ENCODE measurements around the gene VWA3B.
"Not testable (repeated sequence)": the region's sequence is repeated elsewhere in the genome, so short reads cannot be mapped to it uniquely, and the experiment has no call there.

VWA3B gene

DNA sequence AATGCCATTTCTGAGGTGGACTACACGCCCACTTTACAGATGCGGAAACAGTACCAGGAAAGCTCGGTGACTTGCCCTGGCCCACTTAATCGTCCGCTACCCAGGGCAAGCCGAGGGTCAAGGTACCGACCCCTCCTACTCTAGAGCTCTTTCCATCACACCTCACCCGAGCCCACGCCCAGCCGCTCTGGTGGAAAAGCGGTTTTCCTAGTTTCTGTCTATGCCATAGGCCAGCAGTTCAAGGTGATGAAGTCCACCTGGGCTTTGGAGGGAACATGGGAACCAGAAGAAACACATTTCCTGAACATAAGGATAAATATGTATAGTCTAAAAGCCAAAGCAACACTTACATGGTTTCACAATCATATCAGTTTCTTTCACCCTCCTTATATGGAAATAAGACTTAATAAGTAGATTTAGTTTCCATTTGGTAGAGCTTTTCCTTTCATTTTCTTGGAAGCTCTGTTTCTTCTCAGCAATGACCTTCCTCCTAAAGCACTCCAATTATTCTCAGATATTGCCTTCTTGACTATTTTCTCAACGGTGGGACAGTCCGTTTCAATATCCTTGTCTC, 567 bp downstream of the VWA3B start:
- in situ Hi-C loops (cut with MboI; ENCODE audit: low sequenced_read_pairs): no loop called here

DNA sequence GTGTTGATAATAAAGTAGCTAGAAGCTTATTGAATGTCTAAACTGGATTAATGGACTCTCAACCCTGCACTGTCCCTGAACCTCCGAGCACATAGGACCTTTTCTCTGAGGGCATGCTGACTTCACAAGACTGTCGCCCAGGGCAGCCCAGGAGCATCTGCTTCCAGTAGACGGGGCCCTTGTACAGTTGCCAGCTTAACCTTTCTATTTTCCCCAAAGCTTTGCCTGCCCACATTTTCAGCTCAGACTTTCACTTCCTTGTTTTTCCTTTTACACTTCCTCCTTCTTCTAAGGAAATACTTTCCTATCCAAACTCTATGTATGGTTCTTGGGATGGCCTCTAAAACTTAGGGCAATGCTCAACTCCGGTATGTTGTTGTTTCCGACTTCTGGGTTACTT, 1.3 kb downstream of the VWA3B start:
- in situ Hi-C loops (cut with MboI; ENCODE audit: low sequenced_read_pairs): no loop called here

DNA sequence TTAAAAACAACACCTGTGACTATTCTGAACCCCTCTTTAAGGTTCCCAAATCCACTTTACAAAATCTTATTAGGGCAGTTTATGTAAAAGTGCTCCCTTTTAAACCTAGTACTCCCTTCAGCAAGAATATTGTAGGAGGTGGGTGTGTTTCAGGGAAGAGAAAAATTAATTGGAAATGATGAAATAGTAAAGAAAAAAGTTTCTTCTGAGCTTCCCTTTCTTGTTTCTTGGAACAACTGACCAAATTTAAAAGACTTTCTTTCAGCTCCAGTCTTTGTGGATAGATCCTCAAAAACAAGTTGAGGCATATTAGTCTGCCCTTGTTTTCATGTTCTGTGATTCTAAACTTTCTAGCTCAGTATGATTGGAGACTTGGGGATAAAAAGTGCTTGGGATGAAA, 3.0 kb downstream of the VWA3B start:
- in situ Hi-C loops (cut with MboI; ENCODE audit: low sequenced_read_pairs): loop anchor here (10.0 kb wide), 1 partner anchor 165 kb away; no protein-coding TSS in a partner anchor

DNA sequence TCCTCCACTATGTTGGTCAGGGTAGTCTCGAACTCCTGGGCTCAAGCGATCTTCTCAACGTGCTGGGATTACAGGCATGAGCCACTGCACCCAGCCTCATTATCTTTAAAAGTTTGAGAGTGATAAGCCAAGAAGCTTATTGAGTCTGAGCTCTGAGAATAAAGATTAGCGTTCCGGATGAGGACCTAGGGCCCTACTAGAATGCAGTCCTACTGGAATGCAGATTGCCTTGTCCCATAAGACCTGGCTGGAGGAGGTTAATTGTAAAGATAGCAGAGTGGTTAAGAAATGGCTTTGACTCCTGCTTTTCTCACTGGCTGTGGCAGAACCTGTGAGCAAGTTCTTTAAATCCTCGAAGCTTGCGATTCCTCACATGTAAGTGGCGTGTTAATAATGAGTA, 4.0 kb downstream of the VWA3B start:
- in situ Hi-C loops (cut with MboI; ENCODE audit: low sequenced_read_pairs): loop anchor here (10.0 kb wide), 1 partner anchor 164 kb away; no protein-coding TSS in a partner anchor

DNA sequence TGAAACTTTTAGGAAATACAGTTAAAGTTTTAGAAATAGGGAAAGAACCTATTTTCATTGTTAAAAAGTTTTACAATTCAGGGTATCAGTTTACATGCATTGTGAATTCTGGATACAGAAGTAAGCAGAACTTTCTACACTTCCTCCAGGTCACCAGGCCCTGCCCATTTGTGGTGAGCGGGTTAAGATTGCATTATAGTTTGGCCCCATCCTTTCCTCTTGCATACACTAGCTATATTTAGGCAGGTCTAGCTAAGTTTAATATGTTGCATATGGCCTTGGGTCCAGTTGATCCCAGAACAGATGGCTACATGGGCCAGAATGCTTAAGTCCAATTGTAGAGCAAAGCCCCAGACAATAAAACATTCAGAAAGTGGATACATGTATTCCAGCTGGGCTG, 4.8 kb downstream of the VWA3B start:
- in situ Hi-C loops (cut with MboI; ENCODE audit: low sequenced_read_pairs): loop anchor here (10.0 kb wide), 1 partner anchor 163 kb away; no protein-coding TSS in a partner anchor

DNA sequence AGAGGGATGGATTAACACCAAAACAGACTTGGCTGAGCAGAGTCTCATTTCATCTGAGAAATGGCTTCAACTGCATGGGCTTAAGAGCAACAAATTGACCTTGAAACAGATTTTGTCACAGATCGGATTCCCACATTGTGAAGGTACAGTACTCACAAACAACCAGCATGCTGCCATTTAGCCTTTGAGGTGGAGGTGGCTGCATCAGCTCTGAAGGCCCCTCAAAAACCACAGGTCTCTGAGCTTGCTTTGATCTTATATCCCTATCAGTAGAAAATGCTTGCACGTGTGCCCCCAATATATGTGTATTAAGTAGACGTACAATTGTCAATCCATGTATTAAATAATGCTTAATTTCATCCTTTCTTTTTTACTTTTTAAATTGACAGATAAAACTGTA, 6.2 kb downstream of the VWA3B start:
- in situ Hi-C loops (cut with MboI; ENCODE audit: low sequenced_read_pairs): loop anchor here (10.0 kb wide), 1 partner anchor 162 kb away; no protein-coding TSS in a partner anchor

DNA sequence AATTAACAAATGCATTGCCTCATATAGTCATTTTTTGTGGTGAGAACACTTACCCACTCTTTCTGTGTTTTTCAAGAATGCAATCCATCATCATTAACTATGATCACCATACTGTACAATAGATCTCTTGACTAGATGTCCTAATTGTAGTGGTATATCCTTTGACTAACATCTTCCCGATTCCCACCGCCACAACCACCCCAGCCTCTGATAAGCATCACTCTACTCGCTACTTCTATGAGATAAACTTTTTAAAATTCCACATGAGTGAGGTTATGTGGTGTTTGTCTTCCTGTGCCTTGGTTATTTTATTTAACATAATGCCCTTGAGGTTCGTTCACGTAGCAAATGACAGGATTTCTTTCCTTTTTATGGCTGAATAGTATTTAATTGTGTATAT, 6.6 kb downstream of the VWA3B start:
- in situ Hi-C loops (cut with MboI; ENCODE audit: low sequenced_read_pairs): loop anchor here (10.0 kb wide), 1 partner anchor 161 kb away; no protein-coding TSS in a partner anchor

DNA sequence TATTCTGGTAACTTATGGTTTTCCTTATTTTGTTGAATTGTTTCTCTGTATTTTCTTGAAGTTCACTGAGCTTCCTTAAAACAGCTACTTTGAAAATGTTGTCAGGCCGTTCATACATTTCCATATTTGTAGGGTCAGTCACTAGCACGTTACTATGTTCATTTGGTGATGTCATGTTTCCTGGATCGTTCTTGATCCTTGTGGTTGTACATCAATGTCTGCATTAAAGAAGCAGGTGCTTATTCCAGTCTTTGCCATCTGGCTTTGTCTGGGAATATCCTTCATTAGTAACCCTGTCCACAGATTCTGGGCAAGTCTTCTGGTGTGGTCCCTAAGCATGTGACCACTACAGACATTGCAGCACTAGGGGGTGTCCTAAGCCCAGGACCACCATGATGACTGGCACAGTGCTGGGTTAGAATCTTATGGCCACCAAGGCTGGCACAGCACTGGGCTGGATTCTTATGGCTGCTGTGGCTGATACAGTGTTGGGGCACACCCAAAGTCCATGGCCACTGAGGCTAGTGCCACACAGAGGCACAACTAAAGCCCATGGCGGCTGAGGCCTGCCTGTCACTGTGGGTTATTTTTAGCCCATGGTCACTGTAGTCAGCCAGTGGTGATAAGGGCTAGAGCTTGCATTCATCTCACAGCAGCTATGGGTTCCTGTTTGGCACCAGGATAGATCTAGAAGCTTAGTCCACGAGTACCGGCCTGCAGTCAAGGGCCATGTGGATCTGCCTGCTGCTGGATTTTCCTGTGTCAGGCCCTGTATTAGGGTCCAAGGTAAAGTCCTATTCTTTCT, 13.2 kb downstream of the VWA3B start:
- in situ Hi-C loops (cut with MboI; ENCODE audit: low sequenced_read_pairs): loop anchor here (10.0 kb wide), 1 partner anchor 155 kb away; no protein-coding TSS in a partner anchor

DNA sequence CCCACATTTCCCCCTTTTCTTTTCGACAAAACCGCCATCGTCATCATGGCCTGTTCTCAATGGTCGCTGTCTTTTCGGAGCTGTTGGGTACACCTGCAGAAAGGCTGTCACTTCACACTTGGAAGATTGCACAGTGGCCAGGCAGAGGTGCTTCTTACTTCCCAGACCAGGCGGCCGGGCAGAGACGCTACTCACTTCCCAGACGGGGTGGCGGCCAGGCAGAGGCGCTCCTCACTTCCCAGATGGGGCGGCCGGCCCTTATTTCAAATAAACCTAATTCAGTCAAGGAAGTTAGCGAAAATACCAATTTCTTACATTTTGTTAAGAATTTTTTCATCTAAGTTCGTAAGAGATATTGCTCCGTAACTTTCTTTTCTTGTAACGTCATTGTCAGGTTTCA, 15.3 kb downstream of the VWA3B start:
- in situ Hi-C loops (cut with MboI; ENCODE audit: low sequenced_read_pairs): not testable (repeated sequence)

DNA sequence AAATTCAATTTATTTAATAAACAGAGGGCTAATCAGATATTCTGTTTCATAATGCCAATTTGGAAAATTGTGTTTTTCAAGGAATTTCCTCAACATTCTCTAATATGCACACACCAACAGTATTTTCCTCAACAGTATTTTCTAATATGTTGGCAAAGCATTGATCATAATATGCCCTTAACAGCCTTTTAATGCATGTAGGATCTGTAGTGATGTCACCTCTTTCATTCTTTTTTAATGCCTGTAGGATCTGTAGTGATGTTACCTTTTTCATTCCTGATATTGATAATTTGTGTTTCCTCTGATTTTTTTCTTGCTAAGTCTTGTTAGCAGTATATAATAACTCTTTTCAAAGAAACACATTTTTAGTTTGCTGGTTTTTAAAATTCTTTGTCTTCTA, 15.9 kb downstream of the VWA3B start:
- in situ Hi-C loops (cut with MboI; ENCODE audit: low sequenced_read_pairs): no loop called here

DNA sequence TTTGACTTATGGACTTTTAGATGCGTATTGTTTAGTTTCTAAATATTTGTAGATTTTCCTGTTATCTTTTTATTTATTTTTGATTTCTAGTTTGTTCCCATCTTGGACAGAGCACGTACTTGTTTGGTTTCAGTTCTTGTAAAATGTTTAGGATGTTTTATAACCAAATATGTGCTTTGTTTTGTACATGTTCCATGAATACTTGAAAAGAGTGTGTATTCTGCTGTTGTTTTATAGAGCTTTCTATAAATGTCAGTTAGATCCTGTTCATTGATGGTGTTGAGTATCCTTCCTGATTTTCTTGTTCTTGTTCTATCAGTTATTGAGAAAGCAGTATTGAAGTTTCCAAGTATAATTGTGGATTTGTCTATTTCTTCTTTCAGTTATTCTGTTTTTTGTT, 21.1 kb downstream of the VWA3B start:
- in situ Hi-C loops (cut with MboI; ENCODE audit: low sequenced_read_pairs): no loop called here

DNA sequence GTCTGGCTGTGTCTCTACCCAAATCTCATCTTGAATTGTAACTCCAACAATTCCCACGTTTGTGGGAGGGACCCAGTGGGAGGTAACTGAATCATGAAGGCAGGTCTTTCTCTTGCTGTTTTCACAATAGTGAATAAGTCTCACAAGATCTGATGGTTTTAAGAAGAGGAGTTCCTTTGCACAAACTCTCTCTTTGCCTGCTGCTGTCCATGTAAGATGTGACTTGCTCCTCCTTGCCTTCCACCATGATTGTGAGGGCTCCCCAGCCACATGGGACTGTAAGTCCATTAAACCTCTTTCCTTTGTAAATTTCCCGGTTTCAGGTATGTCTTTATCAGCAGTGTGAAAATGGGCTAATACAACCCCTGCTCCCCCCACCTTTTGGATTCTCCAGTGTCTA, 23.8 kb downstream of the VWA3B start:
- in situ Hi-C loops (cut with MboI; ENCODE audit: low sequenced_read_pairs): no loop called here

DNA sequence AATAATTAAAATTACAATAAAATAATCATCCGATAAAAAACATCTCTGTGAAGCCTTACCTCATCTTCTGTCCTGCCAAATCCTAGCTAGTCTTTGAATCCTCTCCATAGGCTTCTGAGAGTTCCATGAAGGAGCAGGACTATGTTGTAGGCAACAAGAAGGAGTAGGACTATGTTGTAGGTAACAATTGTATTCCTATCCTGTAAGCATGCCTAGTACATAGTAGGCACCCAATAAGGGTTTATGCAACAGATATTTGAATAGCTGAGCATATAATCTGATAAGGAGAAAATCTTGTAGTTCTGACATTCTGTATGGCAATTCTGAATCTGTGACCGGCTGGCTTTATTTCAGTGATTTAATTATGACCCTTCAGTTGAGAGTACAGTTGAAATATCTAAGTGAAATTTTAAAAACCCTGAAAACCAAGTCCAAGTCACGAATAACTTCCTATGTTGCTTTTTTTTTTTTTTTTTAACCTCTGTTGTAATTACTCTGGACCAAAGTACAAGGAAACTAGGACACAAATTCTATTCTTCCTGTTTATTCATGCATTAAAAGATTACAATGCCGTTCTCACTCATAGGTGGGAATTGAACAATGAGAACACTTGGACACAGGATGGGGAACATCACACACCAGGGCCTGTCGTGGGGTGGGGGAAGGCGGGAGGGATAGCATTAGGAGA, 27.8 kb downstream of the VWA3B start:
- in situ Hi-C loops (cut with MboI; ENCODE audit: low sequenced_read_pairs): no loop called here

DNA sequence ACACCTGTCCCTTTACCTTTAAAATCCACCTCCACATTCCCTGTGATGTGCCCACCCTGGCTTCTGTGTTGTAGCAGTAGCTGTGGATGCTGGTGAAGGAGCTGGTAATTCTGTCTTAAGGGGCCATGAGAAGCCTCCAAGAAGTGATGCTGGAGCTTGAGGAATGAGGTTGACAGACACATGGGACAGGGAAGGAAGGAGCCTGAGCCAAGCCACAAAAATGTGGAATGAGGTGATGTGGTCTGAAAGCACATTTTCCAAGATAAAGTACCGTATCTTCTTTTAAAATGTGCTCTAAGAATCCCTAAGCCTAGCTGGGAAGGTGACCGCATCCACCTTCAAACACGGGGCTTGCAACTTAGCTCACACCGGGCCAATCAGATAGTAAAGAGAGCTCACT, 31.2 kb downstream of the VWA3B start:
- in situ Hi-C loops (cut with MboI; ENCODE audit: low sequenced_read_pairs): no loop called here

DNA sequence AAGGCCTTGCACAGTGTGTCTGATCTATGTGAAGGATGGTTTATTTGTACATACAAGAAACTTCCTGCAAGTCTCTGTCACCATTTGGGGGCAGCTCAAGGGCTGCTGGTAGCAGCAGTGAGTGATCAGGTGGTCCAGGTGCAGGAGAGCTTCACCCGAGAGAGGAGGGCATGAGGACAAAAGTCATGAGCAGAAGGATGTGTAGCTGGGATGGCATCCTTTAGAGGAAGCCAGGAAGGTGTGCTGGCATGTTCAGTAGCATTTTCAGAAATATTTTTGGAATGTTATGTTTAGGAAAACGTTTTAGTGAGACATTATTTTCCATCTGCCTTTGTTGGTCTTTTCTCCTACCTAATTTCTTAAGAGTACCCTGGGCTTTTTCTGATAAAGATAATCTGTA, 31.9 kb downstream of the VWA3B start:
- in situ Hi-C loops (cut with MboI; ENCODE audit: low sequenced_read_pairs): no loop called here

DNA sequence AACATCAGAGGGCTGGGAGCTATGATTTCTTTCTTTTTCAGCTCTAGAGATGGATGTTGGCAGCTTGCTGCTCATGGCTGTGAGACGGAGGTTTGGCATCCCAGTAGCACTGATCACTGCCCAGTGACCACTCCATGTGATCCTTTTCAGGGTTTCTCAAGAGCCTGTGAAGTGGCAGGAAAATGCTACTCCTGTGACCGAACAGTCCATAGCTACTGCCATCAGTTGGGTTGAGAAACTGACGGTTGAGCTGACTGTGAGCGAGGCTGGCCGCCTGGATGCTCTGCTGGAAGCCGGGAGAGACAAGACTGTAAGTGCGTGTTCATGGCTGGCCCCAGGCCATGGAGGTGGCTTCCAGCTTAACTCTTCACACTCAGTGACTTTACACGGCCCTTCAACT, 34.2 kb downstream of the VWA3B start:
- in situ Hi-C loops (cut with MboI; ENCODE audit: low sequenced_read_pairs): no loop called here

DNA sequence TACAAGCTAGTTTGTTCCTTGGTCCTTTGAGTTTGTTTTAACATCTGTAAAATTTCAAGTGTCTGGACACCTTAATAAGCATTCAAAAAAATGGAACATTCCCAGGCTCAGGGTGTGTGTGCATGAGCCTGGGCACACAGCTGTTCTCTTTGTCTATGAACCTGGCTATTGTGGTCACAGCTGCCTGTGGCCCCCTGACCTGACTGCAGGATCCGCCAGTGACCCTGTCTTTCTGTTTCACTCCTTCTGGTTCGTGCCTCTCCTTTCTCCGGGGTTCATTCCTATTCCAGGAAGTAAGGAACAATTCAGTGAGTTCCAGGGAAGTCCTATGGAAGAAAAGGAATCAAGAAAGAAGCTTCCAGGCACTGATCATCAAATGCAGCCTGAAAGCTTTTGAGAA, 35.6 kb downstream of the VWA3B start:
- in situ Hi-C loops (cut with MboI; ENCODE audit: low sequenced_read_pairs): no loop called here

DNA sequence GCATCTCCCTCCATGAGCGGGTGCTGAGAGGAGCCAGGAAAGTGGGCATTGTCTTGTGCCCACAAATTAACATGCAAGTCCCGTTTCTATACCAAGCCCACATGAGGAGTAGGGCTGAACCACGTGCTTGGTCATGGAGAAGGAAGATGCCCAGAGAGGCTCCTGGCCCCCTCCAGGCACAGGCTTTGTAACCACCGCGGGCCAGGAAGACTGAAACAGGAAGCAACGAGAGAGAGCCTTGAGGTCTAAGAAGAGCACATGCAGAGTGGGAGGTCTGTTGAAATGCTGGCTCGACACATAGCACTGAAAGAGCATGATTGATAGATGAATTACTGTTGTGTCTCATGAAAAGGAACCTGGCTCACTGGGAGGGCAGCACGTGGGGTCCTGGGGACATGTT, 36.3 kb downstream of the VWA3B start:
- in situ Hi-C loops (cut with MboI; ENCODE audit: low sequenced_read_pairs): no loop called here

DNA sequence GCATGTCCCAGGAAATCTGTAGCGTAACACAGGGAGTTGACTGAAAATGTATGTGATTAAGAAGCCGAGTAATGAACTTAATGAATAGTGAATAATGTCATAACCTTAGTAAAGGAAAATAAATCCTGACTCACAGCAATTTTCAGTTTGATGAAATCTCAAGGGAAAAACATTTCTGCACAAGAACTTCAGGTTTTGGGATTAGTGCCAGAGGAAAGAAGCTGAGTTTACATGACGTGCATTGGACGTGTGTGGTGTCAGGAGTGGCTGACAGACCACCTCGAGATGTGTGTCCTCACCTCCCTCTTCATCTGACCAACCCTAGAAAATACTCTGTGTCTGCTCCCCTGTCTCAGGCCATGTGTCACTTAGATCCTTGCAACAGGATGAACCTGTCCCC, 39.1 kb downstream of the VWA3B start:
- in situ Hi-C loops (cut with MboI; ENCODE audit: low sequenced_read_pairs): no loop called here

DNA sequence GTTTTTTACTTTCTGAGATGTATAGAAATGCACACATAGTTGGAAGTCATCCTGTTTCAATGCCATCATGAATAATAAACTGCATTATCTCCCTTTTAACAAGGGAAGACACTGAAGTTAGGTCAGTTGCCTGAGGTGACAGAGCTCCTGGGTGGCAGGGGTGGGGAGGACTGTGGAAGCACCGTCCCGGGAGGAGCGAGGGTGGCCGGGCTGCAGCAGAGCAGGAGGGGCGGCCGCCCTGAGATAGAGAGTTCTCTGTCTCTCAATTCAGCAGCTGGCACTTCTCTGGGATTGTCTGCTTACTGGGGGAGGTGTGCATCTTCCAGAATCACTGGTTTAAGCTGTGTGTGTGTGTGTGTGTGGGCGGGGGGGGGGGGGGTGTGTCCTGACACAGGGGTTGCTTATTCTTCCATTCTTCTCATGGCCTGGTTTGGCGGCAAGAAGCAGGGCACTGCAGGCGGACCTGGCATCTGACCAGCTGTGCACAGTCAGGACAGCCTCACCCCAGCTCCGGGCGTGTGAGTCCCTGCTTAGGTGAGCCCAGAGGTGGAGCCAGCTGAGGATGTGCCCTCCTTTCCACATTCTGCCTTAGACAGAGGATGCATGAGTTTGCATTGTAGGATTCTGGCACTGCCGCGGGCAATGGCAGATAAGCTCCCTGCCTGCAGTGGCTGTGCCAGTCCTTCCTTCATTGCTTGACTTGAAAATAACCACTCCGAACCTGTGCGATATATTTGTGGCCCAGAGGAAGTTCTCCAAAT, 40.4 kb downstream of the VWA3B start:
- in situ Hi-C loops (cut with MboI; ENCODE audit: low sequenced_read_pairs): no loop called here

DNA sequence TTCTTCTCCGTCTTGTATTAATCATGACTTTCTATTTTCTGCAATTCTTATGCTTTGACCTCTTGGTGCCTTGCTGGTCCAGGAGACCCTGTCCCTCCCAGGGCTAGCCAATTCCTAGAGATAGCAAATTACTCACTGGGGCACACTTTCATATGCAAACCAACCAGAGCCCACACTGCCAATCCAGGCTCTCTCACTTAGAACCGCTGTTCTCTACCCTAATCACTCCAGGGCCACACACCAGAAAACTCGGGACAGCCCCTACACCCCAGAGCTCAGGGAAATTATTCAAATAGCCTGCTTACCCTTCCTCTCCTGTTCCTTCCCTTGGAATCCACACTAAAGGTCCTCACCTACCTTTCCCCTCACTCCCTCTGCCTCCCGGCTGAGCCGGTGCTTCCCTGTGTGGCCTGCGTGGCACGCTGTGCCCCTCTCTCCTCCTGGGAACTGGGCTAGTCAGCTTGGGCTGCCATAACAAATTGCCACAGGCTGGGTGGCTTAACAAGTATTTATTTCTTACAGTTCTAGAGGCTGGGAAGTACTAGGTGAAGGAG, 41.7 kb downstream of the VWA3B start:
- in situ Hi-C loops (cut with MboI; ENCODE audit: low sequenced_read_pairs): no loop called here

Measured in HL-60/S4 treated with retinoic acid at 250 ng/mL for 4 days and 3 days (cell line).